BE2C (cell line): ENCODE results near the gene PDHX.

ENCODE experiments used
- DNase-seq: peaks from one replicate; pipeline ENCODE4 v3.0.0-alpha.2; 2020
- H3K27me3 ChIP-seq: fragments of 250-450 bp; sonication (Bioruptor Pico); 2 replicates; pipeline ENCODE4 v1.5.1; 2020; ENCODE audit warnings: mild to moderate bottlenecking
- H3K36me3 ChIP-seq: fragments of 250-450 bp; sonication (Bioruptor Pico); 2 replicates; pipeline ENCODE4 v1.5.1; 2020; ENCODE audit warnings: mild to moderate bottlenecking
- H3K4me1 ChIP-seq: fragments of 250-450 bp; sonication (Bioruptor Pico); 2 replicates; pipeline ENCODE4 v1.5.1; 2020
- H3K4me3 ChIP-seq: 2 replicates; pipeline ENCODE4 v1.5.1; 2011; ENCODE audit warnings: low read depth, low read length
- H3K9me3 ChIP-seq: fragments of 250-450 bp; sonication (Bioruptor Pico); 2 replicates; pipeline ENCODE4 v1.5.1; 2020
- TF ChIP-seq, protein P1 (sequence below): IDR thresholded peaks from 2 replicates; pipeline ENCODE4 v1.5.1; 2012; ENCODE audit warnings: mild to moderate bottlenecking, low read depth, low read length

PDHX gene

GRCh38 chr11:35006389-35007128 lies 90.1 kb downstream of the PDHX start:
- TF ChIP-seq, protein P1, sequence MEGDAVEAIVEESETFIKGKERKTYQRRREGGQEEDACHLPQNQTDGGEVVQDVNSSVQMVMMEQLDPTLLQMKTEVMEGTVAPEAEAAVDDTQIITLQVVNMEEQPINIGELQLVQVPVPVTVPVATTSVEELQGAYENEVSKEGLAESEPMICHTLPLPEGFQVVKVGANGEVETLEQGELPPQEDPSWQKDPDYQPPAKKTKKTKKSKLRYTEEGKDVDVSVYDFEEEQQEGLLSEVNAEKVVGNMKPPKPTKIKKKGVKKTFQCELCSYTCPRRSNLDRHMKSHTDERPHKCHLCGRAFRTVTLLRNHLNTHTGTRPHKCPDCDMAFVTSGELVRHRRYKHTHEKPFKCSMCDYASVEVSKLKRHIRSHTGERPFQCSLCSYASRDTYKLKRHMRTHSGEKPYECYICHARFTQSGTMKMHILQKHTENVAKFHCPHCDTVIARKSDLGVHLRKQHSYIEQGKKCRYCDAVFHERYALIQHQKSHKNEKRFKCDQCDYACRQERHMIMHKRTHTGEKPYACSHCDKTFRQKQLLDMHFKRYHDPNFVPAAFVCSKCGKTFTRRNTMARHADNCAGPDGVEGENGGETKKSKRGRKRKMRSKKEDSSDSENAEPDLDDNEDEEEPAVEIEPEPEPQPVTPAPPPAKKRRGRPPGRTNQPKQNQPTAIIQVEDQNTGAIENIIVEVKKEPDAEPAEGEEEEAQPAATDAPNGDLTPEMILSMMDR: no peak
- Histone ChIP-seq H3K4me1 (no peaks in the 10 kb centered on the region), H3K36me3 (no peaks in the 10 kb centered on the region), H3K27me3 (no peaks in the 10 kb centered on the region), H3K4me3 (no peak overlapping the region), H3K9me3 (no peaks in the 10 kb centered on the region)
- DNase-seq: no peak

DNA sequence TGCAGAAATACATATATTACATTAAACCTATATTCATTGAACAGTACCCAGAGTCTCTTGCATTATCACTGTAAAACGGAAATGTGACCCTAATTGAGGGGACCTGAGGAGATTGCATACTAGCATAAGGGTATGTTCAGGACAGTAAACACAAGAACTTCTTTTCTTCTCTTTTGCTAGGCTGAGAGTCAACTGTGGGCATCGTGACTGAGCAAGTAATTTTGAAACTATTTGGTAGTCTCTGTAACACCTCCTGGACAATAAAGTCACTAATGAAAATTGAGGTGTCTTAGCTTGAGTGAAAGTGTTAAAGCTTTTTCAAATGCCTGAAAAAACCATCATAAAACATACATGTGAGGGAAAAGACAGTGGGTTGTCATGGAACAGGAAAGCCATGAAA lies 90.9 kb downstream of the PDHX start:
- DNase-seq: no peak
- Histone ChIP-seq H3K9me3 (no peaks in the 10 kb centered on the region), H3K36me3 (no peaks in the 10 kb centered on the region), H3K27me3 (no peaks in the 10 kb centered on the region), H3K4me1 (no peaks in the 10 kb centered on the region), H3K4me3 (no peak overlapping the region)
- TF ChIP-seq, protein P1: no peak

GRCh38 chr11:35009191-35009943 lies 92.9 kb downstream of the PDHX start:
- H3K4me1 ChIP-seq: no peaks in the 10 kb centered on the region

GRCh38 chr11:35009944-35010342 lies 93.5 kb downstream of the PDHX start:
- TF ChIP-seq, protein P1: no peak
- Histone ChIP-seq H3K36me3 (no peaks in the 10 kb centered on the region), H3K9me3 (no peaks in the 10 kb centered on the region), H3K27me3 (no peaks in the 10 kb centered on the region), H3K4me1 (no peaks in the 10 kb centered on the region), H3K4me3 (no peak overlapping the region)
- DNase-seq: no peak

More at GRCh38 chr11:35009191-35009943, 92.9 kb downstream of the PDHX start:
- H3K27me3 ChIP-seq: no peaks in the 10 kb centered on the region
- TF ChIP-seq, protein P1: no peak
- no peak for DNase-seq
- H3K4me3 ChIP-seq: no peak overlapping the region
- H3K36me3 ChIP-seq: no peaks in the 10 kb centered on the region
- H3K9me3 ChIP-seq: no peaks in the 10 kb centered on the region

GRCh38 chr11:35010654-35011053 lies 94.2 kb downstream of the PDHX start:
- TF ChIP-seq, protein P1: no peak
- H3K27me3 ChIP-seq: no peaks in the 10 kb centered on the region
- no peaks in the 10 kb centered on the region for H3K4me1 ChIP-seq

GRCh38 chr11:35011389-35011788 lies 95.0 kb downstream of the PDHX start:
- TF ChIP-seq, protein P1: no peak
- Histone ChIP-seq H3K4me3 (no peak overlapping the region), H3K27me3 (no peaks in the 10 kb centered on the region), H3K9me3 (no peaks in the 10 kb centered on the region), H3K36me3 (no peaks in the 10 kb centered on the region), H3K4me1 (no peaks in the 10 kb centered on the region)
- no peak for DNase-seq

More at GRCh38 chr11:35010654-35011053, 94.2 kb downstream of the PDHX start:
- Histone ChIP-seq H3K9me3 (no peaks in the 10 kb centered on the region), H3K36me3 (no peaks in the 10 kb centered on the region), H3K4me3 (no peak overlapping the region)
- DNase-seq: no peak
